Activated naive CD4-positive, alpha-beta T cell treated with anti-CD3 and anti-CD28 coated beads, Interleukin-2, amount 10 ng/mL, durations not matched to agents 7 days and 5 days (primary cell): ENCODE measurements around the gene IL1R1.
"Not testable (repeated sequence)": the region's sequence is repeated elsewhere in the genome, so short reads cannot be mapped to it uniquely, and the experiment has no call there.

Experiments
- CTCF ChIA-PET: fragments of 350-600 bp; sonication (Branson Sonifier 250); formaldehyde crosslinking; loops from one replicate; lab custom pipeline; 2021; ENCODE audit warnings: antibody characterized with exemption; lab: Charles Lee
- DNase-seq: peaks from one replicate; pipeline ENCODE4 v3.0.0-alpha.2; 2020
- H3K27ac Mint-ChIP-seq: one replicate; pipeline ENCODE4 v1.8.0; 2021; ENCODE audit warnings: mild to moderate bottlenecking, moderate library complexity, mixed read lengths
- H3K27me3 Mint-ChIP-seq: one replicate; pipeline ENCODE4 v1.8.0; 2021; ENCODE audit warnings: mild to moderate bottlenecking, mixed read lengths
- H3K36me3 Mint-ChIP-seq: one replicate; pipeline ENCODE4 v1.8.0; 2021; ENCODE audit warnings: mixed read lengths
- H3K4me1 Mint-ChIP-seq: one replicate; pipeline ENCODE4 v1.8.0; 2021; ENCODE audit warnings: mixed read lengths
- H3K4me3 Mint-ChIP-seq: one replicate; pipeline ENCODE4 v1.8.0; 2021; ENCODE audit warnings: mild to moderate bottlenecking, moderate library complexity, mixed read lengths
- H3K9me3 Mint-ChIP-seq: one replicate; pipeline ENCODE4 v1.8.0; 2021; ENCODE audit warnings: mixed read lengths

IL1R1 gene

DNA sequence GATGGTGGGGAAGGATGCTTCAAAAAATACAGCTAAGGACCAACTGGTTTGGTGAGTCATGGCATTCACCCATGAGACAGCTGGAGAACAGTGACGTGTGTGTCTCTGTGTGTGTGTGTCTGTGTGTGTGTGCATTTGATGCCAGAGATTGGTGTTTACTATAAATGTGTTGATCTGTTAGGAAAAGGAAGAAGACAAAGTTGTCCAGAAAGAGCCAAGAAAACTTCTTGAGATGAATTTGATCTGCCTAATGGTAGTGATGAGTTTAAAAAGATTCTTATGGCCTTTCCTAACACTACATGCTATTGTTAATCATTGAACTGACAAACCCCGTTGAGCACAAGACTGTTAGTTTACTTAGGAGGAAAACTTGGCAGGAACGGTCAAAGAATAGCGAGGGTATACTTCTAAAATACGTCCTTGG lies 36.4 kb upstream of the IL1R1 start:
- H3K36me3 Mint-ChIP-seq, result peaks cover 3% of the 10 kb centered on the region
- peaks cover 4% of the 10 kb centered on the region for H3K9me3 Mint-ChIP-seq
- no peak overlapping the region for H3K27ac Mint-ChIP-seq
- CTCF ChIA-PET, result interaction anchor here (0.7 kb wide), 1 partner anchor 80 kb away, joined by 4 read pairs; no protein-coding TSS in a partner anchor
- peaks cover 13% of the 10 kb centered on the region for H3K27me3 Mint-ChIP-seq
- H3K4me1 Mint-ChIP-seq, result peaks cover 21% of the 10 kb centered on the region
- DNase-seq, result no peak
- no peak overlapping the region for H3K4me3 Mint-ChIP-seq

DNA sequence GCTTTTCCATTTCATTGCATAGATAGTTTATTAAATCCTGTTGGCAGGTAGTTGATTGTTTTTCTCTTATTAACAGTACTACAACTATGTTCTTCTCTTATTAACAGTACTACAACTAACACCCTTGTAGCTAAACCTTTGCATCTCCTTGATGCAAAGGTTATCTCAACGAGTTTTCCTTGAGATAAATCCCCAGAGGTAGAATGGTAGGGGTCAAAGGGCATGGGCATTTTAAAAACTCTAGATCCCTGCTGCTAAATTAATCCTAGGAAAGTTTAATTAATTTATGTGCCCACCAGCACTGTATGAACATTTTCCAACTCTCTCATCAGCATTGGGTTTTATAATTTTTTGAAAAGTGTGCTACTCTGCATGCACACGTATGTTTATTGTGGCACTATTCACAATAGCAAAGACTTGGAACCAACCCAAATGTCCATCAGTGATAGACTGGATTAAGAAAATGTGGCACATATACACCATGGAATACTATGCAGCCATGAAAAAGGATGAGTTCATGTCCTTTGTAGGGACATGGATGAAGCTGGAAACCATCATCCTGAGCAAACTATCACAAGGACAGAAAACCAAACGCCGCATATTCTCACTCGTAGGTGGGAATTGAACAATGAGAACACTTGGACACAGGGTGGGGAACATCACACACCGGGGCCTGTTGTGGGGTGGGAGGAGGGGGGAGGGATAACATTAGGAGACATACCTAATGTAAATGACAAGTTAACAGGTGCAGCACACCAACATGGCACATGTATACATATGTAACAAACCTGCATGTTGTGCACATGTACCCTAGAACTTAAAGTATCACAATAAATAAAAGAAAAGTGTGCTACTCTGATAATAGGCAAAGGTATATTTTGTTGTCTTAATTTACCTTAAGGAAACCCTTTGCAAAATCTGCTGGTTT lies 35.5 kb upstream of the IL1R1 start:
- not testable (repeated sequence) for H3K27ac Mint-ChIP-seq, DNase-seq

DNA sequence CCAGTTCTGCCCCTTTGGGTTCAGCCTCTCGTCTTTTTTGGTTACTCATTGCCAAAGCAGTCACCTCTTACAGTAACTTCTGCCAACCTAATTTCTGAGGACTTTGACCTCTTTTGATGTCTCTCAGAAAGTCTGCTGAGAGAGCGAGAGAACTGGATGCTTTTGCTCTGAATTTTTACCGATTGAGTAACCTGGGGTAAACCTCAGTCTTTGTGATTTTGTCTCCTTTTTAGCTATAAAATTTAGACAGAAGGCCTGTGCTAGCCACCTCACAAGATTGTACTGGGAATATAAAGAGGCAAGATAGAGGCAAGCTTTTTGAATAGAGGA lies 34.8 kb upstream of the IL1R1 start:
- Mint-ChIP-seq H3K27ac (no peak overlapping the region), H3K4me3 (no peak overlapping the region), H3K27me3 (peaks cover 13% of the 10 kb centered on the region), H3K36me3 (peaks cover under 1% of the 10 kb centered on the region), H3K9me3 (peaks cover 1% of the 10 kb centered on the region), H3K4me1 (peaks cover 27% of the 10 kb centered on the region)
- CTCF ChIA-PET, result no interaction called here
- no peak for DNase-seq

More for the DNA sequence above, 35.5 kb upstream of the IL1R1 start:
- H3K4me3 Mint-ChIP-seq, CTCF ChIA-PET, H3K9me3 Mint-ChIP-seq, H3K36me3 Mint-ChIP-seq: not testable (repeated sequence)
- peaks cover 13% of the 10 kb centered on the region for H3K27me3 Mint-ChIP-seq
- H3K4me1 Mint-ChIP-seq, result peaks cover 23% of the 10 kb centered on the region

DNA sequence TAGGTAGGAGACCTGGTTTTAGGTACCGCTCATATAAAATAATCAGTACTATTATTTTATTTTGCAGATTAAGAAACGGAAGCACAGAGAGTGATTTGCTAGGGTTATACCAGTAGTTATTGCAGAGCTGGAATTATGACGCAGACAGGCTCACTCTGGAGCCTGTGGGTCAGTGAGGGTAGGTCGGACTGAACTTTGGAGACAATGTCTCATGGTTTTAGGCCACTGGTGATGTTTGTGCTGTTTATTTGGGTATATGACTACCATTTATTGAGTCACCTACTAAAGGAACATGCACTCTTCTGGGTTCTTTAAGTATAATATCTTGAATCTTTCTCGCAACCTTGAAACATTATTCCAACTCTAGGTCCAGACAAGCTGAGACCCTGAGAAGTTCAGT lies 33.5 kb upstream of the IL1R1 start:
- CTCF ChIA-PET, result interaction anchor here (0.7 kb wide), 1 partner anchor 14 kb away, joined by 3 read pairs; no protein-coding TSS in a partner anchor
- Mint-ChIP-seq H3K36me3 (no peaks in the 10 kb centered on the region), H3K4me1 (peaks cover 25% of the 10 kb centered on the region), H3K27ac (no peak overlapping the region), H3K9me3 (no peaks in the 10 kb centered on the region), H3K27me3 (peaks cover 6% of the 10 kb centered on the region), H3K4me3 (no peak overlapping the region)
- no peak for DNase-seq

DNA sequence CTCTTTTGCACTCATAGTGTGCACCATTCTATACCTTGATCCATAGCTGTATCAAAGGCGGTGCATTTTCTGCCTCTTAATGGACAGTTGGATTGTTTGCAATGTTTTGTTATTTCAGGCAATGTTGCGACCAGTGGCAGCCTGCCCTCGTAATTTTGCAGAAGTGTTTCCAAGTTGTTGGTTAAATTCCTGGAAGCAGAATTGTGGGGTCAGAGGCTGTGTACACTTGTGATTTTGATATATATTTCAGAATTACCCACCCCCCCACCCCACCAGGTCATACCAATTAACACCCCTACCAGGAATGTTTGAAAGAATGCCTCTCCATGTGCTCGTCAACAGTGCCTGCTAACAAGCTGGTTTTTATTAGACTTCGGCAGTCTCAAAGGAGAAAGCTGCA lies 32.4 kb upstream of the IL1R1 start:
- Mint-ChIP-seq H3K9me3 (no peaks in the 10 kb centered on the region), H3K27me3 (no peaks in the 10 kb centered on the region), H3K36me3 (no peaks in the 10 kb centered on the region), H3K4me3 (no peak overlapping the region), H3K4me1 (peaks cover 19% of the 10 kb centered on the region), H3K27ac (no peak overlapping the region)
- DNase-seq, result no peak
- CTCF ChIA-PET, result no interaction called here

DNA sequence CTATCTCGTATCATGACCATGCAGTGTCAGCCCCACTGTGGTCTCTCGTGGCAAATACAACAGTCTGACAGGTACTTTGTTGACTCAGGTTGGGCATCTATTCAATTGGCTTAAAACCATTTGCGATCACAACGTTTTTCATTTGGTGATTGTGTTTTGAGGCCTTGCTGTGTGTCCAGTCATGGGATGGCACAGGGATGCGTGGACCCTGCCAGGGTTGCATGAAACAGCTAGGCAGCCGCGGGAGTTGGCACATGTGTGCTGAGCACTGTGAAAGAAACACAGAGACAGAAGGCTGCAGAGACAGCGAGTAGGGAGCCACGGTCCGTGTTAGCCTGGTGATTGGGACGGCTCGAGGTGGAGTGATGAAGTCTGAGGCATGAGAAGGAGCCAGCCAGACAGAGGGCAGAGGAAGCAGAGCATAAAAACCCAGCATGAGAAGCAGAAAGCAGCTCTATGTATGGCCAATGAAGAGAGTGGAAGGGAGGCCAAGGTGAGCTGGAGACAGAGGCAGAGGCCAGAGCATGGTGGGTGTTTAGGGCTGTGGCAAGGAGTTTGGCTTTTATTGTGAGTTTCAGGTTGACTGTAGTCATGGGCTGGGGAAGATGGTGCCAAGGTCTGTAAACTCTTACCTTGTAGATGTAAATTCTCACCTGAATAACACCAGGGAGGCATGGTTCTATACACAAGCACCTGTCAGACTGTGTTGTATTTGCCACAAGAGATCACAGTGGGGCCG lies 31.8 kb upstream of the IL1R1 start:
- CTCF ChIA-PET, result no interaction called here
- no peak overlapping the region for H3K4me3 Mint-ChIP-seq
- no peaks in the 10 kb centered on the region for H3K27me3 Mint-ChIP-seq
- H3K9me3 Mint-ChIP-seq, result no peaks in the 10 kb centered on the region
- no peak overlapping the region for H3K27ac Mint-ChIP-seq
- no peaks in the 10 kb centered on the region for H3K36me3 Mint-ChIP-seq
- peaks cover 19% of the 10 kb centered on the region for H3K4me1 Mint-ChIP-seq
- no peak for DNase-seq

DNA sequence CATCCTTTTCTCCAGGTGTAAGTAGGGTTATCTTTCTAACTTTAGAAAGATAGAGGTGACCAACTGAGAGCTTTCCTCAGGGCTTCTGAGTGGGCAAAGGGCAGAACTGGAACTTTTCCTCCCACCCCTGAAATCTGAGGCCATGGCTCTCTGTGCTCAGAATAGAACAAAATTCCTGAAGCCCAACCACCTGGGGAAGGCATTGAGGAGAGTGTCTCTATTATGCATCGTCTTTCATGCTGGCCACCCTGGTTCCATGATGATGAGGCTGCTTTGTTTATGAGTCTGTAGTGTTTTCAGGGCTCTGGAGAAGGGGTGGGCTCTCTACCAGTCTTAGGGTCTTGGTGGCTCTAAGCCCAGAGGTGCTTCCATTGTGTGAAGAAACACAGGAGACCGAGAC lies 30.7 kb upstream of the IL1R1 start:
- DNase-seq, result no peak
- H3K27me3 Mint-ChIP-seq, result no peaks in the 10 kb centered on the region
- no peak overlapping the region for H3K4me3 Mint-ChIP-seq
- no peak overlapping the region for H3K27ac Mint-ChIP-seq
- no peaks in the 10 kb centered on the region for H3K9me3 Mint-ChIP-seq
- CTCF ChIA-PET, result no interaction called here
- H3K36me3 Mint-ChIP-seq, result no peaks in the 10 kb centered on the region
- H3K4me1 Mint-ChIP-seq, result peaks cover 19% of the 10 kb centered on the region

DNA sequence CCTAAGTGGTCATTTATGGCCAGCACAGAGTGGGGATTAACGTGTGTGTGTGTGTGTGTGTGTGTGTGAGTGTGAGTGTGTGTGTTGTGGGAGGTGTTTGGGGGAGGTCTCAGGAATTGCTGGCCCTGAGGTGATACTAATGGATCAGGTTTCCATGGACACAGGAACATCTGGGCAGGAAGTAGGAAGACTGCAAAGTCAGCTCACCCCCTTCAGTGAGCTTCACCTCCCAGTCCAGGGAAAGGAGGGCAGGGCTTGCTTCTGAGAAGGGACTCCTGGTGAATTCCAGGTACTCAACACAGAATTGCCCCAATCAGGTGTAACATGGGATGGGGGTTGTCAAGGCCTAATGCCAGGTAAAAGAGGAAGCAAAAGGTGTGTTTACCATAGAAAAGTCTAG lies 30.3 kb upstream of the IL1R1 start:
- CTCF ChIA-PET, result no interaction called here
- Mint-ChIP-seq H3K36me3 (no peaks in the 10 kb centered on the region), H3K27ac (no peak overlapping the region), H3K4me1 (peaks cover 19% of the 10 kb centered on the region), H3K4me3 (no peak overlapping the region), H3K9me3 (no peaks in the 10 kb centered on the region), H3K27me3 (no peaks in the 10 kb centered on the region)
- DNase-seq, result no peak

DNA sequence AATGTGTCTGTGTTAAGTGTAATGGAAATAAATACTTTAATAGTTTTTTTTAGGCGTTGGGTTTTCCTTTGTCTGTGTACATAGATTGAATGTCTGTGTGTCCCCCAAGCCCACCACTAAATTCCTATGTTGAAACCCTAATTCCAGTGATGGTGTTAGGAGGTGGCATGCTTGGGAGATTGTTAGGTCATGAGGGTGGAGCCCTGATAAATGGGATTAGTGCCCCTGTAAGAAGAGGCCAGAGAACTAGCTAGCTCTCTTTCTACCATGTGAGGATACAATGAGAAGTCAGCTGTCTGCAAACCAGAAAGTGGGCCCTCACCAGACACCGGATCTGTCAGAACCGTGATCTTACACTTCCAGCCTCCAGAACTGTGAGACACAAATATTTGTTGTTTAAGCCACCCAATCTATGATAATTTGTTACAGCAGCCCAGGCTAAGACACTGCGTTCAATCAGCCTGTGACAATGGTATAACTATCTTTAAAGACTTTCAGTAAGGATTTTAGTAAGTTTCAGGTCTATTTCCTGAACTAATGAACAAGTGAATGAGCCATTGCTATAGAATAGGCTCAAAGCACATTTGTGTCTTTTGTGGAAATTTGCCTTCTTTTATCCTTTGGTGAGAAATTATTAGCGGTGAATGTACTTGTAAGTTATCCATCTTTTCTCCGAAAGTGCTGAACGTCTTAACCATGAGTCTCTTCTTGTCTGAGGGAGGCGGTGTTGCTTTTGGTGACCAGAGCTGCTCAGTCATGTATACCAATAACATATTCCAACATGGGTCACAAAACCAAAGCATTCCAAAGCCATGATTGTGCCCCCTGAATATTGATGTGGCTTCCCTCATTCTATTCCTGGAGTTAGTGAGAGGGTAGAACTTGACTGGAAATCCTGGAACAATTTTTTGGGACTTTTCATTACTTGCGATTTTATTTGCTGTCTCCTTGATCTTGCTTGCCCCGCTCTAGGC lies 29.6 kb upstream of the IL1R1 start:
- CTCF ChIA-PET, result no interaction called here

DNA sequence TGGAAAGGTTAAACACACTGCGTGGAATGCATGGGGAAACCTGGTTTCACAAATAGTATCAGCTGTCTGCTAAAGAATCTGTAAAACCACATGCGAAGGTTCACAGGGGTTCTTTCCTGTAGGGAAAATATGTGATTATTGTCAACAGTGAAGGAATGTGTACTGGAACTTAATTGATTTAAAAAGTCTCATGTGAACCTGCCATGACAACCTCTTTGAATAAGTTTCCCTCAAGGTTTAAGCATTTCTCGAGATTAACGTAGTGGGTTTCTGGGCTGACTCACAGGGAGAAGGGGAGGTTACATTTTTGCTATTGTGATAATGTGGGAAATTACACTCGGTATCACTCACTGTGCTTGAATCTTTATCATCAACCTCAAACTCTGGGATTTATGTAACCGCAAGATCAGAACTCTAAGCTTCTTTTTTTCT lies 28.2 kb upstream of the IL1R1 start:
- Mint-ChIP-seq H3K4me3 (no peak overlapping the region), H3K27me3 (no peaks in the 10 kb centered on the region), H3K9me3 (no peaks in the 10 kb centered on the region), H3K27ac (no peak overlapping the region), H3K4me1 (peaks cover 19% of the 10 kb centered on the region), H3K36me3 (peaks cover 1% of the 10 kb centered on the region)
- CTCF ChIA-PET, result no interaction called here
- DNase-seq, result no peak

More for the DNA sequence above, 29.6 kb upstream of the IL1R1 start:
- peaks cover 19% of the 10 kb centered on the region for H3K4me1 Mint-ChIP-seq
- H3K36me3 Mint-ChIP-seq, result no peaks in the 10 kb centered on the region
- no peak for DNase-seq
- H3K4me3 Mint-ChIP-seq, result no peak overlapping the region
- no peaks in the 10 kb centered on the region for H3K9me3 Mint-ChIP-seq
- H3K27me3 Mint-ChIP-seq, result no peaks in the 10 kb centered on the region
- H3K27ac Mint-ChIP-seq, result peak overlapping the region; percentile 22

DNA sequence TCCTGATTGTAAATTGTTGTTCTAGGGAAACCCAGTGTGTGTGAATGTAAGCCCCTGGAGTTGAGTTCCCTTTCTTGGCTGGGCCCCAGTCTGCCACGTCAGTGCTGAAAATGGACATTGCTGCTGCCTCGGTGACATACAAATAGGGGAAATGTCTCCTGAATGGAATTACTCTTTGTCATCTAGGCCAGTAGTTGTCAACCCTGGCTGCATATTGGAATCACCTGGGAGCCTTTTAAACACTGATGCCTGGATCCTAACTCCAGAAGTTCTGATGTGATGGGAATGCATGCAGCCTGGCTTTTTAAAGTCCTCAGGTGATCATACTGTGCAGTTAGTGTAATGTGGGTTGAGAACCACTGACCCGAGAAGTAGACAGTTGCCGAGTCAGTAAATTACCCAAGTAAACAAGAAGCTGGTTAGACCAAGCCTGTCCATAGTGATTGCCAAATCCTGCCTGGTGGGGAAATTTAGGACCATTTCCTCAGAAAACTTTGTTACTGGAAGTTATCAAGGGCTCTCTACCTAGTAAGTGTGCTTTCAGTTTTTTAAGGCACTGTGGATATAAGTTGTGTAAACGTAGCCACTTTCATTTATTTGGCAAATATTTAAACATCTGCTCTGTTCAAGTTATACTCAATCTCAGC lies 27.6 kb upstream of the IL1R1 start:
- H3K27me3 Mint-ChIP-seq, result no peaks in the 10 kb centered on the region
- H3K9me3 Mint-ChIP-seq, result no peaks in the 10 kb centered on the region
- H3K36me3 Mint-ChIP-seq, result peaks cover 2% of the 10 kb centered on the region
- peaks cover 19% of the 10 kb centered on the region for H3K4me1 Mint-ChIP-seq
- H3K4me3 Mint-ChIP-seq, result no peak overlapping the region
- DNase-seq, result no peak
- CTCF ChIA-PET, result no interaction called here
- H3K27ac Mint-ChIP-seq, result no peak overlapping the region

DNA sequence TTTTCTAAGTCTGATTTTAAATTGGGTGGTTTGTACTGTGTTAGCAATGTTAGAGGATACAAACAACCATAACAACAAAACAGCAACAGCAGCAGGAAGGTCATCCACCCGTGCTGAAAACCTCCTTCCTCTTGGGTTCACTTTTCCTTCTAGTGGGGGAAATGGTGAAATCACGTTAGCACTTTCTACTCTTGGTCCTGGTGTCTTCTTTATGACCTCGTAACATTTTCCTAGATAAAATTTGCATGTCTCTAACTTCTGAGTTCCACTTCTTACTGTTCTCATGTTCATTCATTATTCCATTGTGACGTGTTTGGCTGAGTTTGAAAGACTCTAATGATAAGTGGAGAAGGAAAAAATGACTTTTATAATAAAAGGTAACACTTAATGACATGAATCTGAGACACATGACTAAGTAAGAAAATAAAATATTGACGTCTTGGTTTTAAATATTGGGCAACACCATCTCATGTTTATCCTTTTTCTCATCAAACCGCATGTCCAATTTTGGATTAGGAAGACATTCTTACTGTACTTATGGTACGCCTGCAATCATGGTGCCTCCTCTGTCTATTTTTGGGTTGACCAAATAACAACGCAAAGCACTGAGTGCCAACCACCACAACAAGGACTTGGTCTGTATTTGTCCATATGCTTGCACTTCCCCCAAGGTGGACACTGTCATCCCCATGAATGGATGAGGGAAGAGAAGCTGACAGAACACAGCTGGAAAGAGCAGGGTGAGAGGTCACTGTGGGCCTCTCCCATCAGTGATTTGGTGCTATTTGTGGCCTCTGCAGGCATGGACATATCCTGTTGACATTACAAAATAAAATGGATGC lies 25.7 kb upstream of the IL1R1 start:
- CTCF ChIA-PET, result no interaction called here
- Mint-ChIP-seq H3K27me3 (peaks cover 5% of the 10 kb centered on the region), H3K4me3 (no peak overlapping the region), H3K36me3 (peaks cover 2% of the 10 kb centered on the region), H3K4me1 (peaks cover 14% of the 10 kb centered on the region), H3K9me3 (no peaks in the 10 kb centered on the region), H3K27ac (no peak overlapping the region)
- DNase-seq, result no peak

DNA sequence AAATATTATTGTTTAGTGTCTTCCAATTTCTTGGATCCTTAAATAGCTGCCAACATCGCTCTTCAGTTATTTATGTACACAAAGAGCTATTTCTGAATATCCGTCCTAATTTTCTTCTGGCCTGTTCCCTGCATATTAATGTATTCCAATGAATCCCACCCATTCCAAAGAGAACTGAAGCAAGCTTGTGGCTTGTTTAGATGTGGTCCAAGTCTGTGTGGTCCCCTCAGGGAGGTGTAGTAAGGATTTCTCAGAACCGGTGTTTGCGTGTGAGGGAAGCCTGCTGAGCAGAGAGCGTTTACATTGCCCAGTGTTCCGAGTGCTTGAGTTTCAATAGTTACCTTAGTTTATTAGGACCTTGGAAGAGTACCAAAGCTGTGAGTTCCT lies 25.1 kb upstream of the IL1R1 start:
- DNase-seq, result no peak
- H3K4me1 Mint-ChIP-seq, result peaks cover 8% of the 10 kb centered on the region
- CTCF ChIA-PET, result no interaction called here
- H3K27ac Mint-ChIP-seq, result no peak overlapping the region
- H3K36me3 Mint-ChIP-seq, result peaks cover 2% of the 10 kb centered on the region
- H3K27me3 Mint-ChIP-seq, result peaks cover 5% of the 10 kb centered on the region
- H3K4me3 Mint-ChIP-seq, result no peak overlapping the region
- H3K9me3 Mint-ChIP-seq, result no peaks in the 10 kb centered on the region
